Measurements from ENCODE around the gene FAM234B. TPM values are rescaled to one million over a fixed set of nuclear protein-coding genes. Genes with fewer than 3 reads are reported as not detected.

FAM234B gene
- total RNA-seq, 4 donors from 2014 or later = 1.8 to 3.5 (median 2.5) TPM

DNA sequence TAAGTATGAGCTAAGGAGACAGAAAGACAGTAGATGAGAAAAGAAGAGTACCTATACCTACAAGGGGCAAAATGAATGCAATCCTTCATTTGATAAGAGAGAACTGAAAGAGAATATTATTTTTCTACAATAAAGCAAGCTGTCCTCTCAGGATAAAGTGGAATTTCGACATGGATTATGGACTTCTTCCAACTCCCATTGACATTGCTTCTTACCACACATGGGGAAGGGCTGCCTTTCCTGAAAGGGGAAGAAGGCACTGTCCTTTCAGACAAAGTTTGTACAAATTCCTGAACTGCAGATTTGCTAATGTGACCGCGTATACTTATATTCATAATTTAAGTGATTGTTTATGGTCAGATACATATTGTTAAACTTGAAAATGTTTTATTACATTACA is 39.8 kb upstream of the FAM234B start:
- Histone ChIP-seq H3K4me3 (no peak overlapping the region), H3K36me3 (no peaks in the 10 kb centered on the region), H3K27ac (no peak overlapping the region), H3K9me3 (no peaks in the 10 kb centered on the region), H3K27me3 (no peaks in the 10 kb centered on the region), H3K4me1 (peaks cover 0 to 1% of the 10 kb centered on the region in 2 donors)
- TF ChIP-seq, protein P1, sequence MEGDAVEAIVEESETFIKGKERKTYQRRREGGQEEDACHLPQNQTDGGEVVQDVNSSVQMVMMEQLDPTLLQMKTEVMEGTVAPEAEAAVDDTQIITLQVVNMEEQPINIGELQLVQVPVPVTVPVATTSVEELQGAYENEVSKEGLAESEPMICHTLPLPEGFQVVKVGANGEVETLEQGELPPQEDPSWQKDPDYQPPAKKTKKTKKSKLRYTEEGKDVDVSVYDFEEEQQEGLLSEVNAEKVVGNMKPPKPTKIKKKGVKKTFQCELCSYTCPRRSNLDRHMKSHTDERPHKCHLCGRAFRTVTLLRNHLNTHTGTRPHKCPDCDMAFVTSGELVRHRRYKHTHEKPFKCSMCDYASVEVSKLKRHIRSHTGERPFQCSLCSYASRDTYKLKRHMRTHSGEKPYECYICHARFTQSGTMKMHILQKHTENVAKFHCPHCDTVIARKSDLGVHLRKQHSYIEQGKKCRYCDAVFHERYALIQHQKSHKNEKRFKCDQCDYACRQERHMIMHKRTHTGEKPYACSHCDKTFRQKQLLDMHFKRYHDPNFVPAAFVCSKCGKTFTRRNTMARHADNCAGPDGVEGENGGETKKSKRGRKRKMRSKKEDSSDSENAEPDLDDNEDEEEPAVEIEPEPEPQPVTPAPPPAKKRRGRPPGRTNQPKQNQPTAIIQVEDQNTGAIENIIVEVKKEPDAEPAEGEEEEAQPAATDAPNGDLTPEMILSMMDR (IDR thresholded peaks at IDR 0.05 in 4 of 5, conservative IDR thresholded peaks at IDR 0.05 in 1 of 5) = no peak
- TF ChIP-seq POLR2A (IDR thresholded peaks at IDR 0.05) = no peak
- no peak for ATAC-seq
- in situ Hi-C loops (cut with MboI; ENCODE audit: low sequenced_read_pairs in 4 of 4) (no loop called here), intact Hi-C loops (cut with DNase I; ENCODE audit: low total_unique reads) (loop anchor here (5.0 kb wide), 1 partner anchor 192 kb away; the partner anchor contains the start of gene DDX47)
- no peak for DNase-seq

DNA sequence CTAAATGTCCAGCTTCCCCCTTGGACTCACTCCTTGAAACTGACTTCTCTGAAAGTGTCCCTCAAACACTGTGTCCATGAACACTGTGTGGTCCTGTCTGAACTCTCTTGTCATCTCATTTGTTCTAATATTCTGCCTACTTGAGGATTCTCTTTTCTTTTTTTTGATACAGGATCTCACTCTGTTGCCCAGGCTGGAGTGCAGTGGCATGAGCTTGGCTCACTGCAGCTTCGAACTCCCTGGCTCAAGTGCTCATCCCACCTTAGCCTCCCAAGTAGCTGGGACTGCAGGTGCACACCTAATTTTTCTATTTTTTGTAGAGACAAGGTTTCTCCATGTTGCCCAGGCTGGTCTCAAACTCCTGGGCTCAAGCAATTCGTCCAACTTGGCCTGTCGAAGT is 39.2 kb upstream of the FAM234B start:
- DNase-seq (no peak), ATAC-seq (no peak)
- H3K27ac ChIP-seq = no peak overlapping the region
- TF ChIP-seq, protein P1 (IDR thresholded peaks at IDR 0.05 in 4 of 5, conservative IDR thresholded peaks at IDR 0.05 in 1 of 5) = no peak
- TF ChIP-seq POLR2A (IDR thresholded peaks at IDR 0.05) = no peak
- H3K27me3 ChIP-seq = no peaks in the 10 kb centered on the region
- intact Hi-C loops (cut with DNase I; ENCODE audit: low total_unique reads) = loop anchor here (5.0 kb wide), 1 partner anchor 193 kb away; the partner anchor contains the start of gene DDX47
- H3K9me3 ChIP-seq = no peaks in the 10 kb centered on the region
- H3K4me3 ChIP-seq = no peak overlapping the region
- in situ Hi-C loops (cut with MboI; ENCODE audit: low sequenced_read_pairs in 4 of 4) = no loop called here
- no peaks in the 10 kb centered on the region for H3K36me3 ChIP-seq
- no peaks in the 10 kb centered on the region for H3K4me1 ChIP-seq

DNA sequence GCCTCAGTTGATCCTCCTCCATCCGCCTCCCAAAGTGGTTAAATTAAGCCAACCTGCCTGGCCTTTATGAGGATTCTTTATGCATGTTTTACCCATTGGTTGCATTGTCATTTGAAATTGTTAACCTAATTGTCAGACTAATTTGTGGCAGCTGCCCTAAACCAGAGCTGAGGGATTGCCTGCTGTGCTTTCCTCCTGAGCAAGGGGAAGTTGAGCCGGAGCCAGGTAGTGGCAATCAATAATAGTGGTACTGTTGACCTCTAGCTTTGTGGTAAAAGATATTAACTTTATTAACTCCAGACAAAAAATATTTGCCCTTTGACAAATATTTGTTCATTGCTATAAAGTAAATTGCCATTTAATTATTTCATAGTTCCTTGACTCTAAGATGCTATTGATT is 38.5 kb upstream of the FAM234B start:
- in situ Hi-C loops (cut with MboI; ENCODE audit: low sequenced_read_pairs in 4 of 4) = no loop called here
- no peaks in the 10 kb centered on the region for H3K9me3 ChIP-seq
- no peak for ATAC-seq
- no peak for TF ChIP-seq POLR2A (IDR thresholded peaks at IDR 0.05)
- TF ChIP-seq, protein P1 (IDR thresholded peaks at IDR 0.05 in 4 of 5, conservative IDR thresholded peaks at IDR 0.05 in 1 of 5) = no peak
- no peak overlapping the region for H3K4me3 ChIP-seq
- H3K27ac ChIP-seq = no peak overlapping the region
- no peak for DNase-seq
- no peaks in the 10 kb centered on the region for H3K27me3 ChIP-seq
- H3K36me3 ChIP-seq = no peaks in the 10 kb centered on the region
- intact Hi-C loops (cut with DNase I; ENCODE audit: low total_unique reads) = no loop called here
- no peaks in the 10 kb centered on the region for H3K4me1 ChIP-seq

- in situ Hi-C loops (cut with MboI; ENCODE audit: low sequenced_read_pairs in 4 of 4) (no loop called here), intact Hi-C loops (cut with DNase I; ENCODE audit: low total_unique reads) (no loop called here)
- no peak for ATAC-seq
- Histone ChIP-seq H3K27me3 (no peaks in the 10 kb centered on the region), H3K4me3 (no peak overlapping the region), H3K4me1 (no peaks in the 10 kb centered on the region), H3K27ac (no peak overlapping the region), H3K36me3 (no peaks in the 10 kb centered on the region), H3K9me3 (no peaks in the 10 kb centered on the region)
- no peak for DNase-seq
- TF ChIP-seq POLR2A (IDR thresholded peaks at IDR 0.05) = no peak
Observed at GRCh38 chr12:13007496-13008233, 36.5 kb upstream of the FAM234B start.

DNA sequence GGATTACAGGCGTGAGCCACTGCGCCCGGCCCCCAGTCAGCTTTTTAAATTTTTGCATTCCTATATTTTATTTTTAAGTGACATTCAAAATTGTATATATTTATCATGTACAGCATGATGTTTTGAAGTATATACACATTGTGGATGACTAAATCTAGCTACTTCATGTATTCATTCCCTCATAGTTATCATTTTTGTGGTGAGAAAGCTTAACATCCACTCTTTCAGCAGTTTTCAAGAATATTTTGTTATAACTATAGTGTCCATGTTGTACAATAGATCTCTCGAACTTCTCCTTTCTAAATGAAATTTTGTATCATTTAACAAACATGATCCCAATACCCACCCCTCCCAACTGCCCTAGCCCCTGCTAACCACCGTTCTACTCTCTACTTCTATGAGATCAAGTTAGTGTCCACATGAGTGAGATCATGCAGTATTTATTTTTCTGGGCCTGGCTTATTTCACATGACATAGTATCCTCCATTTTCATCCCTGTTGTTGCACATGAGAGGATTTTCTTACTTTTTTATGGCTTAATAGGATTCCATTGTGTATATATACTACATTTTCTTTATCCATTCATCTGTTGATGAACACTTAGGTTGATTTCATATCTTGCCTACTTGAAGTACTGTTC is 35.3 kb upstream of the FAM234B start:
- in situ Hi-C loops (cut with MboI; ENCODE audit: low sequenced_read_pairs in 4 of 4) (no loop called here), intact Hi-C loops (cut with DNase I; ENCODE audit: low total_unique reads) (no loop called here)

More for the DNA sequence above, 35.3 kb upstream of the FAM234B start:
- DNase-seq (no peak), ATAC-seq (no peak)
- no peaks in the 10 kb centered on the region for H3K36me3 ChIP-seq
- H3K27me3 ChIP-seq = no peaks in the 10 kb centered on the region
- no peaks in the 10 kb centered on the region for H3K9me3 ChIP-seq
- no peak for TF ChIP-seq POLR2A (IDR thresholded peaks at IDR 0.05)
- TF ChIP-seq, protein P1 (IDR thresholded peaks at IDR 0.05 in 4 of 5, conservative IDR thresholded peaks at IDR 0.05 in 1 of 5) = no peak
- no peaks in the 10 kb centered on the region for H3K4me1 ChIP-seq
- H3K27ac ChIP-seq = no peak overlapping the region
- no peak overlapping the region for H3K4me3 ChIP-seq
